ENCODE data around the gene CCDC9B.

DNA sequence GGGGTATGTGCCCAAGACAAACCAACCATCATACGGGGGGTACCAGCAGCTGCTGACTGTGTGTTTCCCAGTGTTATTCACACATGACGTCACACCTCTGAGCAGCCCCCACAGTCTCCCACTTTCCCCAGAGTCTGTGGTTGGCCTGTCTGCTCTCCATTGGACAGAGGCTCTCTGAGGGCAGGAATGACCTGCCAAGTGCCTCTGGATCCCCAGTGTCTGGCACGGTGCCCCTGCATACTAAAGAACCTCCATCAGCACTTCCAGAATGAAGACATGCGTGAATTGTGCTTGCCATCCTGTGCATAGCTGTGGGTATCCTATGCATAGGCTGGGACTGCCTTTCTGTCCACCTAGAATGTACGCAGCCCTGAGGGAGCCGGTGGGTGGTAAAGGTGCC, 3.5 kb upstream of the CCDC9B start:
- TF ChIP-seq, protein P1, sequence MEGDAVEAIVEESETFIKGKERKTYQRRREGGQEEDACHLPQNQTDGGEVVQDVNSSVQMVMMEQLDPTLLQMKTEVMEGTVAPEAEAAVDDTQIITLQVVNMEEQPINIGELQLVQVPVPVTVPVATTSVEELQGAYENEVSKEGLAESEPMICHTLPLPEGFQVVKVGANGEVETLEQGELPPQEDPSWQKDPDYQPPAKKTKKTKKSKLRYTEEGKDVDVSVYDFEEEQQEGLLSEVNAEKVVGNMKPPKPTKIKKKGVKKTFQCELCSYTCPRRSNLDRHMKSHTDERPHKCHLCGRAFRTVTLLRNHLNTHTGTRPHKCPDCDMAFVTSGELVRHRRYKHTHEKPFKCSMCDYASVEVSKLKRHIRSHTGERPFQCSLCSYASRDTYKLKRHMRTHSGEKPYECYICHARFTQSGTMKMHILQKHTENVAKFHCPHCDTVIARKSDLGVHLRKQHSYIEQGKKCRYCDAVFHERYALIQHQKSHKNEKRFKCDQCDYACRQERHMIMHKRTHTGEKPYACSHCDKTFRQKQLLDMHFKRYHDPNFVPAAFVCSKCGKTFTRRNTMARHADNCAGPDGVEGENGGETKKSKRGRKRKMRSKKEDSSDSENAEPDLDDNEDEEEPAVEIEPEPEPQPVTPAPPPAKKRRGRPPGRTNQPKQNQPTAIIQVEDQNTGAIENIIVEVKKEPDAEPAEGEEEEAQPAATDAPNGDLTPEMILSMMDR (IDR thresholded peaks at IDR 0.05; ENCODE audit: low read depth, low read length, poor library complexity, severe bottlenecking): no peak
- no peak for TF ChIP-seq EZH2phosphoT487 (IDR thresholded peaks at IDR 0.05; ENCODE audit: borderline replicate concordance, low read length)
